Thyroid gland (tissue), 4 donors: ENCODE data around the gene NTN5.

ENCODE experiments used
- POLR2A ChIP-seq, 2 donors: fragments of 450-650 bp; IDR thresholded peaks; one replicate each; pipeline ENCODE4 v1.6.1; 2017; ENCODE audit warnings: antibody characterized with exemption in 2 of 2, mild to moderate bottlenecking in 2 of 2, moderate library complexity in 1 of 2
- TF ChIP-seq, protein P1 (sequence below), 6 experiments: fragments of 200-600 bp in 3 of 6; fragments of 450-650 bp in 3 of 6; sonication (generic) in 3 of 6; IDR thresholded peaks; one replicate each; pipeline ENCODE4 v1.5.1; 2016 to 2019; ENCODE audit warnings: antibody characterized with exemption in 6 of 6, mild to moderate bottlenecking in 2 of 6, inconsistent platforms in 1 of 6, moderate library complexity in 1 of 6

DNA sequence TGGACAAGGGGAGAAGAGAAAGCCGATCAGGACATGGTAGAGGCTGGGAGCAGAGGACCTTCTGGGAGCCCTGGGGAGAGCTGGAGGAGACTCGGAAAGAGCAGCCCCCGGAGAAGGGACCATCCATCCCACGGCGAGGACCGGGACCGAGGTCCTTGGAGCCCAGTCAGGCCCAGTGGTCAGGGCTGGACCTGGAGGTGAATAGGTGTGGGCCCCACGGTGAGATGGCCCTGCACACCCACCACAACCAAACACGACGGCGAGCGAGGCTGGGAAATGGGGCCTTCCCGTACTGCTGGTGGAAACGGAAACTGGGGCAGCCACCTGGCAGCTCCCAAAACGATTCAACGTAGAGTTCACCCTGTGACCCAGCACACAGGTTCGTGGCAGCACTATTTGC lies 3.7 kb upstream of the NTN5 start:
- TF ChIP-seq, protein P1, sequence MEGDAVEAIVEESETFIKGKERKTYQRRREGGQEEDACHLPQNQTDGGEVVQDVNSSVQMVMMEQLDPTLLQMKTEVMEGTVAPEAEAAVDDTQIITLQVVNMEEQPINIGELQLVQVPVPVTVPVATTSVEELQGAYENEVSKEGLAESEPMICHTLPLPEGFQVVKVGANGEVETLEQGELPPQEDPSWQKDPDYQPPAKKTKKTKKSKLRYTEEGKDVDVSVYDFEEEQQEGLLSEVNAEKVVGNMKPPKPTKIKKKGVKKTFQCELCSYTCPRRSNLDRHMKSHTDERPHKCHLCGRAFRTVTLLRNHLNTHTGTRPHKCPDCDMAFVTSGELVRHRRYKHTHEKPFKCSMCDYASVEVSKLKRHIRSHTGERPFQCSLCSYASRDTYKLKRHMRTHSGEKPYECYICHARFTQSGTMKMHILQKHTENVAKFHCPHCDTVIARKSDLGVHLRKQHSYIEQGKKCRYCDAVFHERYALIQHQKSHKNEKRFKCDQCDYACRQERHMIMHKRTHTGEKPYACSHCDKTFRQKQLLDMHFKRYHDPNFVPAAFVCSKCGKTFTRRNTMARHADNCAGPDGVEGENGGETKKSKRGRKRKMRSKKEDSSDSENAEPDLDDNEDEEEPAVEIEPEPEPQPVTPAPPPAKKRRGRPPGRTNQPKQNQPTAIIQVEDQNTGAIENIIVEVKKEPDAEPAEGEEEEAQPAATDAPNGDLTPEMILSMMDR (IDR thresholded peaks at IDR 0.05): no peak
- TF ChIP-seq POLR2A (IDR thresholded peaks at IDR 0.05): no peak
